Uterus (tissue), 2 donors: Measurements from ENCODE around the gene SCGB3A2.

Experiments used
- POLR2A ChIP-seq, 2 donors: fragments of 450-650 bp; IDR thresholded peaks; one replicate each; pipeline ENCODE4 v1.6.1; 2016; ENCODE audit warnings: antibody characterized with exemption in 2 of 2, mild to moderate bottlenecking in 1 of 2, moderate library complexity in 1 of 2
- TF ChIP-seq, protein P1 (sequence below), 4 experiments: fragments of 200-600 bp in 2 of 4; fragments of 450-650 bp in 2 of 4; sonication (generic) in 2 of 4; IDR thresholded peaks; one replicate each; pipeline ENCODE4 v1.5.1; 2016 to 2019; ENCODE audit warnings: antibody characterized with exemption in 4 of 4, mild to moderate bottlenecking in 2 of 4, moderate library complexity in 1 of 4

DNA sequence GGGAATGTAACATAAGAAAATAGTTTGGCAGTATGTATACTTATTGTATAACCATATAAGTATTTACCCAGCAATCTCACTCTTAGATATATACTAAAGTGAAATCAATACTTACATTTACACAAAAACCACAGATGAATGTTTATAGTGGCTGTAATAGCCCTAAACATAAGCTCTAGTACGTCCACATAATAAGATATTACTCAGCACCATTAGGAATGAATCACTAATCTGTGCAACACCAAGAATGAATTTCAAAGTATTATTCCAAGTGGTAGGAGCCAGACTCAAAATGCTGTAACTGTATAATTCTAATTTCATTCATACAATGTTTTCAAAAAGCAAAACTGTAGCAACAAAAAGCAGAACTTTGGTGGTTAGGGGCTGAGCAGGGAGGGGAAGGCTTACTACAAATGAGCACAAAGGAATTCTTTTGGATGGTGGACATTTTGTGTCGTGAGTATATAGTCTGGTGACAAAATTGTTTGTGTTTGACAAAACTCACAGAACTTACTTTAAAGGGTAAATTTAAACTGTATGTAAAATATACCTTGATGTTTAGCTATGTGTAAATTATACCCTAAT is 39.7 kb downstream of the SCGB3A2 start:
- TF ChIP-seq POLR2A (IDR thresholded peaks at IDR 0.05): no peak
- TF ChIP-seq, protein P1, sequence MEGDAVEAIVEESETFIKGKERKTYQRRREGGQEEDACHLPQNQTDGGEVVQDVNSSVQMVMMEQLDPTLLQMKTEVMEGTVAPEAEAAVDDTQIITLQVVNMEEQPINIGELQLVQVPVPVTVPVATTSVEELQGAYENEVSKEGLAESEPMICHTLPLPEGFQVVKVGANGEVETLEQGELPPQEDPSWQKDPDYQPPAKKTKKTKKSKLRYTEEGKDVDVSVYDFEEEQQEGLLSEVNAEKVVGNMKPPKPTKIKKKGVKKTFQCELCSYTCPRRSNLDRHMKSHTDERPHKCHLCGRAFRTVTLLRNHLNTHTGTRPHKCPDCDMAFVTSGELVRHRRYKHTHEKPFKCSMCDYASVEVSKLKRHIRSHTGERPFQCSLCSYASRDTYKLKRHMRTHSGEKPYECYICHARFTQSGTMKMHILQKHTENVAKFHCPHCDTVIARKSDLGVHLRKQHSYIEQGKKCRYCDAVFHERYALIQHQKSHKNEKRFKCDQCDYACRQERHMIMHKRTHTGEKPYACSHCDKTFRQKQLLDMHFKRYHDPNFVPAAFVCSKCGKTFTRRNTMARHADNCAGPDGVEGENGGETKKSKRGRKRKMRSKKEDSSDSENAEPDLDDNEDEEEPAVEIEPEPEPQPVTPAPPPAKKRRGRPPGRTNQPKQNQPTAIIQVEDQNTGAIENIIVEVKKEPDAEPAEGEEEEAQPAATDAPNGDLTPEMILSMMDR (IDR thresholded peaks at IDR 0.05): no peak
